K562 (cell line): ENCODE measurements around the gene RPL7A. TPM values are rescaled to one million over a fixed set of nuclear protein-coding genes. Genes with fewer than 3 reads are reported as not detected.
"Not testable (repeated sequence)": the region's sequence is repeated elsewhere in the genome, so short reads cannot be mapped to it uniquely, and the experiment has no call there.

Source experiments
- ATAC-seq: fragments of 200-7000 bp; cut with Tn5 transposase; 3 replicates; pipeline ENCODE4 v1.9.1; 2020; ENCODE audit warnings: moderate library complexity
- BruUV-seq: library from RNA; stranded (reverse); fragments of 400-500 nt; replicated peaks from 2 replicates; lab custom pipeline; 2021; lab: Mats Ljungman, UMichigan
- CTCF ChIA-PET: fragments of 300-600 bp; formaldehyde crosslinking; extraction: SDS; loops from one replicate; lab custom pipeline; 2021; ENCODE audit warnings: low intra/inter-chr PET ratio; lab: Yijun Ruan, JAX
- POLR2A ChIA-PET: fragments of 300-600, 350-650 bp; sonication (Branson Sonifier 250); formaldehyde crosslinking; extraction: SDS; loops from one replicate; lab custom pipeline; 2021; ENCODE audit warnings: antibody characterized with exemption, inconsistent platforms; lab: Yijun Ruan, JAX
- DNase-seq, 4 experiments: peaks; one replicate each; pipeline versions ENCODE4 v3.0.0 to v3.0.0-alpha.2; 2011 to 2018; ENCODE audit warnings: low spot score in 3 of 4, mixed read lengths in 3 of 4; ENCODE audit errors: extremely low read depth in 1 of 4
- FAIRE-seq: peaks from 2 replicates; lab custom pipeline; 2011; peaks lifted over from hg19 to GRCh38; lab: Jason Lieb, UNC
- H2AFZ ChIP-seq: 2 replicates; pipeline ENCODE4 v1.6.0; 2011; ENCODE audit warnings: low read depth, low read length, control low read depth, inconsistent platforms
- H3K27ac ChIP-seq: fragments of 200-600 bp; 3 replicates; pipeline ENCODE4 v1.8.0; 2011; ENCODE audit warnings: low read depth, mild to moderate bottlenecking, control low read depth, inconsistent platforms, low read length, moderate library complexity, mixed read lengths; ENCODE audit errors: extremely low read depth
- H3K27me3 ChIP-seq, 2 experiments: fragments of 300-600 bp in 1 of 2; 2 replicates in 1 of 2; 3 replicates in 1 of 2; pipeline versions ENCODE4 v1.6.0 to v1.8.0; 2011; ENCODE audit warnings: inconsistent platforms in 2 of 2, low read length in 2 of 2, mild to moderate bottlenecking in 1 of 2, mixed read lengths in 1 of 2, moderate library complexity in 1 of 2; ENCODE audit not compliant: control insufficient read depth in 2 of 2, insufficient read depth in 2 of 2
- H3K36me3 ChIP-seq: fragments of 300-600 bp; 3 replicates; pipeline ENCODE4 v1.8.0; 2011; ENCODE audit warnings: mild to moderate bottlenecking, low read length, inconsistent platforms; ENCODE audit not compliant: control insufficient read depth, insufficient read depth
- H3K4me1 ChIP-seq, 2 experiments: fragments of 200-600 bp in 1 of 2; replicated peaks in 1 of 2; 2 replicates in 1 of 2; 3 replicates in 1 of 2; pipeline versions ENCODE4 v1.5.1 to v1.8.0; 2011; ENCODE audit warnings: inconsistent platforms in 2 of 2, low read length in 2 of 2, mild to moderate bottlenecking in 1 of 2, mixed read lengths in 1 of 2, moderate library complexity in 1 of 2; ENCODE audit not compliant: control insufficient read depth in 2 of 2, insufficient read depth in 2 of 2
- H3K4me2 ChIP-seq: 2 replicates; pipeline ENCODE4 v1.6.1; 2011; ENCODE audit warnings: low read length, control low read depth, inconsistent platforms, mixed read lengths; ENCODE audit not compliant: insufficient read depth
- H3K4me3 ChIP-seq: fragments of 200-600 bp; sonication (generic), shearing (Covaris generic); 2 replicates; pipeline ENCODE4 v1.5.1; 2016; ENCODE audit warnings: control low read depth, inconsistent platforms
- H3K79me2 ChIP-seq: fragments of 200-600 bp; 3 replicates; pipeline ENCODE4 v1.8.0; 2011; ENCODE audit warnings: low read length, inconsistent platforms; ENCODE audit not compliant: control insufficient read depth, insufficient read depth
- H3K9ac ChIP-seq, 2 experiments: 2 replicates each; pipeline versions ENCODE4 v1.6.0 to v1.6.1; 2011; ENCODE audit warnings: low read depth in 2 of 2, low read length in 2 of 2, control low read depth in 1 of 2, inconsistent platforms in 1 of 2, mild to moderate bottlenecking in 1 of 2, mixed read lengths in 1 of 2; ENCODE audit not compliant: insufficient read depth in 1 of 2
- H3K9me1 ChIP-seq: one replicate; pipeline ENCODE4 v1.6.0; 2011; ENCODE audit warnings: inconsistent platforms, mild to moderate bottlenecking, low read length, moderate library complexity; ENCODE audit not compliant: control insufficient read depth, insufficient read depth
- H3K9me3 ChIP-seq: replicated peaks from 2 replicates; pipeline ENCODE4 v1.5.1; 2011; ENCODE audit warnings: low read depth, low read length, inconsistent platforms; ENCODE audit not compliant: control insufficient read depth, insufficient read depth
- H4K20me1 ChIP-seq: replicated peaks from 2 replicates; pipeline ENCODE4 v1.6.1; 2011; ENCODE audit warnings: low read length, inconsistent platforms, mixed read lengths; ENCODE audit not compliant: control insufficient read depth, insufficient read depth
- CEBPB ChIP-seq: fragments of 450-650 bp; IDR thresholded peaks from 2 replicates; pipeline ENCODE4 v1.6.1; 2016; ENCODE audit warnings: missing genetic modification characterization, missing compliant biosample characterization
- RBFOX2 ChIP-seq: fragments of 200-400 bp; formaldehyde crosslinking; IDR thresholded peaks from 2 replicates; pipeline ENCODE4 v1.6.1; 2017; ENCODE audit warnings: low read depth, mild to moderate bottlenecking, low read length, moderate library complexity
- ZBTB8A ChIP-seq: fragments of 450-650 bp; IDR thresholded peaks from 2 replicates; pipeline ENCODE4 v1.6.1; 2018; ENCODE audit warnings: mild to moderate bottlenecking, moderate library complexity; ENCODE audit not compliant: partially characterized antibody
- WGBS: fragments of 100-300 bp; shearing (Covaris generic); methylation state at CpG from one replicate; pipeline ENCODE4 v1.1.6; 2016; ENCODE audit warnings: low coverage, mixed read lengths; ENCODE audit not compliant: insufficient coverage; ENCODE audit errors: missing lambda C conversion rate; 5-methylcytosine and 5-hydroxymethylcytosine counted together
- in situ Hi-C: fragments of 300-500 bp; cut with MboI; formaldehyde crosslinking; loops from 4 replicates; pipeline ENCODE4 v1.15.0; 2018; ENCODE audit warnings: inconsistent platforms, mixed read lengths
- intact Hi-C: fragments of 100-400 bp; cut with micrococcal nuclease; formaldehyde crosslinking; loops from 2 replicates; pipeline ENCODE4 v1.14.2; 2022
- polyA plus RNA-seq, 8 experiments: library from polyadenylated mRNA; depleted of rRNA in 4 of 8; stranded (reverse) in 5 of 8; unstranded in 3 of 8; fragments of >200 nt; fragmentation: Nextera tagmentation in 2 of 8; fragmentation: Illumina TruSeq in 1 of 8; extraction: Ambion mirVana in 2 of 8; extraction: Trizol in 1 of 8; gene quantifications; 2 replicates each; pipeline versions ENCODE4 v1.2.1 to v1.2.3, GENCODE V29; 2011 to 2014; ENCODE audit warnings: inconsistent platforms in 1 of 8, missing spikeins in 1 of 8
- total RNA-seq, 7 experiments: library from RNA; depleted of rRNA in 6 of 7; stranded (reverse); fragments of >200 nt in 6 of 7; fragmentation: Illumina TruSeq in 2 of 7; extraction: Trizol in 2 of 7; gene quantifications; 2 replicates each; pipeline versions ENCODE4 v1.2.1 to v1.2.3, GENCODE V29; 2011 to 2021; ENCODE audit warnings: low replicate concordance in 1 of 7

The RPL7A gene
- total and polyA plus RNA-seq, 9 of the 15 experiments (the other 6 are each of a cell fraction or from before 2014, with no cell fraction given): 1,935 to 3,760 (median 2,652) TPM

GRCh38 chr9:133334161-133334560 is 13.9 kb upstream of the RPL7A start:
- DNase-seq (no peak), ATAC-seq (no peak), FAIRE-seq (peak; percentile 23)
- no peaks in the 10 kb centered on the region; a peak in 1 of 5 replicates for H3K27me3 ChIP-seq
- H3K9me3 ChIP-seq: no peaks in the 10 kb centered on the region
- POLR2A ChIA-PET: interaction anchor here (0.7 to 2.3 kb wide), 3 partner anchors 10 to 26 kb away, joined by 3 to 9 read pairs (median 3); partner anchors contain the start of genes MED22 and RPL7A
- H3K4me3 ChIP-seq: peak overlapping the region; percentile 77; the same call in 1 of the 2 replicates
- H3K4me2 ChIP-seq: no peak overlapping the region
- H3K4me1 ChIP-seq: peaks cover 6 to 42% of the 10 kb centered on the region in 2 experiments; a peak in 4 of 5 replicates
- in situ Hi-C loops (loop anchor here (5.0 kb wide), 1 partner anchor 147 kb away; no protein-coding TSS in a partner anchor), intact Hi-C loops (no loop called here)
- peaks cover 4% of the 10 kb centered on the region; the same call in 1 of the 2 replicates for H4K20me1 ChIP-seq
- H3K9me1 ChIP-seq: no peaks in the 10 kb centered on the region
- no TSS peak for BruUV-seq
- WGBS: 92% methylated on average over 5 of the region's 6 CpGs
- H3K36me3 ChIP-seq: peaks cover 62% of the 10 kb centered on the region
- TF ChIP-seq ZBTB8A (no peak), RBFOX2 (0 out of 2 replicates have a peak, but pooled peaks have one; percentile 33)
- CTCF ChIA-PET: no interaction called here
- H2AFZ ChIP-seq: no peak overlapping the region
- H3K9ac ChIP-seq: peak overlapping the region in 1 of 2 experiments; percentile 84; a peak in 2 of 4 replicates
- H3K27ac ChIP-seq: no peak overlapping the region
- H3K79me2 ChIP-seq: peaks cover 39% of the 10 kb centered on the region

DNA sequence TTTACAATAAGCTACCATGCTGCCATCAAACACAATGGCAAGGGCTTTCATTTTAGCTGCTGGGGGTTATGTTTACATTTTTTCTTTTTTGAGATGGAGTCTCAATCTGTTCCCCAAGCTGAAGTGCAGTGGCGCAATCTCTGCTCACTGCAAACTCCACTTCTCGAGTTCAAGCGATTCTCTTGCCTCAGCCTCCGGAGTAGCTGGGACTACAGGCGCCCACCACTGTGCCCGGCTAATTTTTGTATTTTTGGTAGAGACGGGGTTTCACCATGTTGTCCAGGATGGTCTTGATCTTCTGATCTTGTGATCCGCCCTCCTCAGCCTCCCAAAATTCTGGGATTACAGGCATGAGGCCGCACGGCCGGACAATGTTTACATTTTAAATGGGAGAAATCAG is 13.1 kb upstream of the RPL7A start:
- peaks cover 39% of the 10 kb centered on the region for H3K79me2 ChIP-seq
- peak overlapping the region; percentile 77 for H3K4me3 ChIP-seq
- H3K9me3 ChIP-seq, H2AFZ ChIP-seq, intact Hi-C loops, DNase-seq: not testable (repeated sequence)
- CTCF ChIA-PET: interaction anchor here (0.9 kb wide), 1 partner anchor 150 kb away, joined by 5 read pairs; no protein-coding TSS in a partner anchor
- peak; percentile 37; the same call in 1 of the 2 replicates for TF ChIP-seq CEBPB (tag)
- TF ChIP-seq, all 486 proteins: peak for 1; not testable (repeated sequence) for 485
- H3K9me1 ChIP-seq, ATAC-seq, H3K27ac ChIP-seq, H3K27me3 ChIP-seq, H4K20me1 ChIP-seq, BruUV-seq: not testable (repeated sequence)
- H3K4me1 ChIP-seq: peaks cover 6 to 42% of the 10 kb centered on the region in 2 experiments; a peak in 4 of 5 replicates
- peak overlapping the region; percentile 85 to 96; a peak in 3 of 4 replicates for H3K9ac ChIP-seq
- peaks cover 66% of the 10 kb centered on the region for H3K36me3 ChIP-seq
- POLR2A ChIA-PET: interaction anchor here (0.8 to 2.3 kb wide), 5 partner anchors 13 to 67 kb away, joined by 3 to 9 read pairs (median 3); partner anchors contain the start of genes MED22 and RPL7A
- in situ Hi-C loops: loop anchor here (5.0 kb wide), 1 partner anchor 148 kb away; no protein-coding TSS in a partner anchor
- peak; percentile 48 for FAIRE-seq
- peak overlapping the region; percentile 100 for H3K4me2 ChIP-seq
- whole genome bisulfite sequencing: 20% methylated on average over 11 of the region's 11 CpGs
